ENCODE measurements around the gene PTPRD. TPM values are rescaled to one million over a fixed set of nuclear protein-coding genes. Genes with fewer than 3 reads are reported as not detected.

PTPRD gene
- total RNA-seq, 1 experiment from 2014 or later = not detected

DNA sequence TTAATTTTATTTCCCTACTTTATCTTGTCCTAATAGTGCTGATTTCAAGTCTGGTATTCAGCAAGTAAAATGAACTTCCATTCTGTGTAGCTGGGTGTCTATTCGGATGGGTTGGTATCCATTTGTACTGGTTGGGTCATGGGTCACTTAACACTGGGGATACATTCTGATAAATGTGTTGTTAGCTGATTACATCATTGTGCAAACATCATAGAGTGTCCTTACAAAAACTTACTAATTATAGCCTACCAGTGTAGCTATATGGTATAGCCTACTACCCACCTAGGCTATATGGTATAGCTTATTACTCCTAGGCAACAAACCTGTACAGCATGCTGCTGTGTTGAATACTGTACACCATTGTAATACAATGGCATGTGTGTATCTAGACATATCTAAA, 1439.5 kb downstream of the PTPRD start:
- TF ChIP-seq, protein P1, sequence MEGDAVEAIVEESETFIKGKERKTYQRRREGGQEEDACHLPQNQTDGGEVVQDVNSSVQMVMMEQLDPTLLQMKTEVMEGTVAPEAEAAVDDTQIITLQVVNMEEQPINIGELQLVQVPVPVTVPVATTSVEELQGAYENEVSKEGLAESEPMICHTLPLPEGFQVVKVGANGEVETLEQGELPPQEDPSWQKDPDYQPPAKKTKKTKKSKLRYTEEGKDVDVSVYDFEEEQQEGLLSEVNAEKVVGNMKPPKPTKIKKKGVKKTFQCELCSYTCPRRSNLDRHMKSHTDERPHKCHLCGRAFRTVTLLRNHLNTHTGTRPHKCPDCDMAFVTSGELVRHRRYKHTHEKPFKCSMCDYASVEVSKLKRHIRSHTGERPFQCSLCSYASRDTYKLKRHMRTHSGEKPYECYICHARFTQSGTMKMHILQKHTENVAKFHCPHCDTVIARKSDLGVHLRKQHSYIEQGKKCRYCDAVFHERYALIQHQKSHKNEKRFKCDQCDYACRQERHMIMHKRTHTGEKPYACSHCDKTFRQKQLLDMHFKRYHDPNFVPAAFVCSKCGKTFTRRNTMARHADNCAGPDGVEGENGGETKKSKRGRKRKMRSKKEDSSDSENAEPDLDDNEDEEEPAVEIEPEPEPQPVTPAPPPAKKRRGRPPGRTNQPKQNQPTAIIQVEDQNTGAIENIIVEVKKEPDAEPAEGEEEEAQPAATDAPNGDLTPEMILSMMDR (IDR thresholded peaks at IDR 0.05; ENCODE audit: unreplicated experiment) = no peak
- no peak overlapping the region for H3K27ac Mint-ChIP-seq (ENCODE audit: low read depth, unreplicated experiment)
- H3K4me3 Mint-ChIP-seq (ENCODE audit: unreplicated experiment) = no peak overlapping the region
- intact Hi-C loops (cut with micrococcal nuclease) = no loop called here
- no peaks in the 10 kb centered on the region for H3K4me1 Mint-ChIP-seq (ENCODE audit: insufficient read depth, unreplicated experiment)
- H3K36me3 Mint-ChIP-seq (ENCODE audit: insufficient read depth, unreplicated experiment) = no peaks in the 10 kb centered on the region
- BruUV-seq (replicated peaks) = no TSS peak
- H3K9me3 Mint-ChIP-seq (ENCODE audit: unreplicated experiment) = peaks cover 12% of the 10 kb centered on the region
- POLR2A ChIA-PET = no interaction called here
- CTCF ChIA-PET = no interaction called here
- H3K27me3 Mint-ChIP-seq (ENCODE audit: insufficient read depth, unreplicated experiment) = peaks cover 22% of the 10 kb centered on the region
- no peak for DNase-seq (ENCODE audit: unreplicated experiment)

DNA sequence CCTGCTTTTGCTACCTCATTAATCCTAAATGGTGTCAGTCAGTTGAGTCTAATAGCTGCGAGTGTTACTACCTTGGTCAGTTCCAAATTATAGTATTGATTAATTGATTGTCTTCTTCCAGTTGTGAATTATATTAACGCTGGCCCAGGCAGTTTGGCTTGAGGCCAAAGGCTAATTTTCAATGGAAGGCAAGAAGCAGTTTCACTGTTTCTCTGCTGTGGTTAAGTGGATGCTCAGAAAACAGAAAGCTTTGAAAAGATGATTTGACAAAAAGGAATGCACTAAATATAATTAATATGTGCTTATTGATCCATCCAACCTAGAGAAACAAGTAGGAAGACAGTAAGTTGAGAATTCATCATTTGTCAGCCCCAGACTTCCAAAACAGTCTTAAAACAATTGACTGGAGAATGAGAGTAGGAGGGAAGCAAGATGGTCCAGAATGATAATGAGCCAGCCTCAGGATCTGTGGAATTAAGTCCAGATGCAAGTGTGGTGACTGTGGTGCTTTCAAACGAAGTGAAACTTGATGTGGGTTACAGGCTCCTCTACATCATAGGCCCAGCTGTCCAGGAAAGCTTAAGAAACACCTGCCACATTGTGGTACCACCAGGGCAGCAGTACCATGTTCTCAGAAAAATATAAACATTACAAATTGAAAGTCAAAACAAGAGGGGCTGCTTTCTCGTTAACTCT, 1442.2 kb downstream of the PTPRD start:
- no TSS peak for BruUV-seq (replicated peaks)
- intact Hi-C loops (cut with micrococcal nuclease) = no loop called here
- TF ChIP-seq, protein P1 (IDR thresholded peaks at IDR 0.05; ENCODE audit: unreplicated experiment) = no peak
- POLR2A ChIA-PET = interaction anchor here (0.7 kb wide), 2 partner anchors 49 to 125 kb away, joined by 3 read pairs; no protein-coding TSS in a partner anchor
- DNase-seq (ENCODE audit: unreplicated experiment) = no peak
- Mint-ChIP-seq H3K9me3 (ENCODE audit: unreplicated experiment) (peaks cover 12% of the 10 kb centered on the region), H3K36me3 (ENCODE audit: insufficient read depth, unreplicated experiment) (no peaks in the 10 kb centered on the region), H3K27ac (ENCODE audit: low read depth, unreplicated experiment) (no peak overlapping the region), H3K4me3 (ENCODE audit: unreplicated experiment) (no peak overlapping the region), H3K4me1 (ENCODE audit: insufficient read depth, unreplicated experiment) (no peaks in the 10 kb centered on the region), H3K27me3 (ENCODE audit: insufficient read depth, unreplicated experiment) (peaks cover 26% of the 10 kb centered on the region)
- CTCF ChIA-PET = no interaction called here

DNA sequence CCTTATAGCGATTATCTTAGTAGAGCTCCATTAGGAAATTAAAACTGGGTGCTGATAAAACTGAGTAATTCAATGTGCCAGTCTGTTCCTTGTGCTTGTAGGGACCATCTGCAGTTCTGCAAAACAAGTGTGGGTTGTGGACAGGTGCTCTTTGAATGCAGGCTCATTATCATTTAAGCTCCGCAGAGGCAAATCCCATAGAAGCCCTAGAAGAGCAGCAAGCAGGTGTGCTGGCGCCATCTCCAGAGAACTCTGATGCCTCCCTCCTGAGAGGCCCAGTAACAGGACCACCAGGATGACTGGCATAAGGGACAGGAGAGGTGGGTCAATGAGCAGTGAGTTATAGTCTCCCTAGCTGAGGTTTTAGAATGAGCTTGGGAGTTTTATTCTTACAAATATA, 1470.8 kb downstream of the PTPRD start:
- Mint-ChIP-seq H3K4me3 (ENCODE audit: unreplicated experiment) (no peak overlapping the region), H3K27ac (ENCODE audit: low read depth, unreplicated experiment) (no peak overlapping the region), H3K27me3 (ENCODE audit: insufficient read depth, unreplicated experiment) (peaks cover 11% of the 10 kb centered on the region), H3K9me3 (ENCODE audit: unreplicated experiment) (no peaks in the 10 kb centered on the region), H3K4me1 (ENCODE audit: insufficient read depth, unreplicated experiment) (no peaks in the 10 kb centered on the region), H3K36me3 (ENCODE audit: insufficient read depth, unreplicated experiment) (no peaks in the 10 kb centered on the region)
- ChIA-PET CTCF (no interaction called here), POLR2A (no interaction called here)
- intact Hi-C loops (cut with micrococcal nuclease) = no loop called here
- DNase-seq (ENCODE audit: unreplicated experiment) = no peak
- BruUV-seq (replicated peaks) = no TSS peak
- TF ChIP-seq, protein P1 (IDR thresholded peaks at IDR 0.05; ENCODE audit: unreplicated experiment) = no peak

DNA sequence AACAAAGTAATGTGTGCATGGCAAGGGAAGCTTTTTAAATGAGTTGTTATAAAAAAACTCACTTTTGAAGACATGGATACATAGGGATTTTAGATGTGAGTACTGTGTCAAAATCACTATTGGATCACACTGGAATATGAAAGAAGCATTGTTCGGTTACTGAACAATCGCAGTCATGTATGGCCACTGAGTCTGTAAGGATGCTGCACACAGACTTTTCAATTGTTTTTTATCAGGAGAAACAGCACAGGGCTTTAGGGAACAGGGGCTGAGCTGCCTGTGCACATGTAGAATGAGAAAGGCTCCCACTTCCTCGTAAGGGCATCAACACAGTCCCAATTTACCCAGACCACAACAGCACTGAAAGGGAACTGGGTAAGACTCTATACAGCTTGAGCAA, 1479.3 kb downstream of the PTPRD start:
- no peak overlapping the region for H3K27ac Mint-ChIP-seq (ENCODE audit: low read depth, unreplicated experiment)
- no peaks in the 10 kb centered on the region for H3K4me1 Mint-ChIP-seq (ENCODE audit: insufficient read depth, unreplicated experiment)
- no peak for DNase-seq (ENCODE audit: unreplicated experiment)
- TF ChIP-seq, protein P1 (IDR thresholded peaks at IDR 0.05; ENCODE audit: unreplicated experiment) = no peak
- H3K4me3 Mint-ChIP-seq (ENCODE audit: unreplicated experiment) = no peak overlapping the region
- H3K36me3 Mint-ChIP-seq (ENCODE audit: insufficient read depth, unreplicated experiment) = no peaks in the 10 kb centered on the region
- BruUV-seq (replicated peaks) = no TSS peak
- intact Hi-C loops (cut with micrococcal nuclease) = no loop called here
- peaks cover 13% of the 10 kb centered on the region for H3K27me3 Mint-ChIP-seq (ENCODE audit: insufficient read depth, unreplicated experiment)
- POLR2A ChIA-PET = no interaction called here
- CTCF ChIA-PET = no interaction called here
- peaks cover 8% of the 10 kb centered on the region for H3K9me3 Mint-ChIP-seq (ENCODE audit: unreplicated experiment)
